Measurements from ENCODE around the gene PCDH12.

- TF ChIP-seq EP300 (conservative IDR thresholded peaks at IDR 0.05; ENCODE audit: poor library complexity, severe bottlenecking) = peak; percentile 43
- TF ChIP-seq EZH2 (IDR thresholded peaks at IDR 0.05; ENCODE audit: borderline replicate concordance, insufficient read depth, low read length, poor library complexity, severe bottlenecking) = no peak
- TF ChIP-seq, protein P1, sequence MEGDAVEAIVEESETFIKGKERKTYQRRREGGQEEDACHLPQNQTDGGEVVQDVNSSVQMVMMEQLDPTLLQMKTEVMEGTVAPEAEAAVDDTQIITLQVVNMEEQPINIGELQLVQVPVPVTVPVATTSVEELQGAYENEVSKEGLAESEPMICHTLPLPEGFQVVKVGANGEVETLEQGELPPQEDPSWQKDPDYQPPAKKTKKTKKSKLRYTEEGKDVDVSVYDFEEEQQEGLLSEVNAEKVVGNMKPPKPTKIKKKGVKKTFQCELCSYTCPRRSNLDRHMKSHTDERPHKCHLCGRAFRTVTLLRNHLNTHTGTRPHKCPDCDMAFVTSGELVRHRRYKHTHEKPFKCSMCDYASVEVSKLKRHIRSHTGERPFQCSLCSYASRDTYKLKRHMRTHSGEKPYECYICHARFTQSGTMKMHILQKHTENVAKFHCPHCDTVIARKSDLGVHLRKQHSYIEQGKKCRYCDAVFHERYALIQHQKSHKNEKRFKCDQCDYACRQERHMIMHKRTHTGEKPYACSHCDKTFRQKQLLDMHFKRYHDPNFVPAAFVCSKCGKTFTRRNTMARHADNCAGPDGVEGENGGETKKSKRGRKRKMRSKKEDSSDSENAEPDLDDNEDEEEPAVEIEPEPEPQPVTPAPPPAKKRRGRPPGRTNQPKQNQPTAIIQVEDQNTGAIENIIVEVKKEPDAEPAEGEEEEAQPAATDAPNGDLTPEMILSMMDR (IDR thresholded peaks at IDR 0.05; ENCODE audit: poor library complexity, severe bottlenecking) = peak; percentile 34
- peak; percentile 48 for TF ChIP-seq REST (IDR thresholded peaks at IDR 0.05; ENCODE audit: borderline replicate concordance)
- TF ChIP-seq RAD21 (conservative IDR thresholded peaks at IDR 0.05) = peak; percentile 57
- peak; percentile 76 for TF ChIP-seq POLR2AphosphoS5 (IDR thresholded peaks at IDR 0.05)
- TF ChIP-seq MXI1 (conservative IDR thresholded peaks at IDR 0.05; ENCODE audit: poor library complexity, severe bottlenecking) = peak; percentile 69
Observed at GRCh38 chr5:141923448-141924313, 34.3 kb downstream of the PCDH12 start, which contains the start of gene DELE1.

Data from neural cell (in vitro differentiated cells).